Measurements from ENCODE around the gene SPATA4.

Gene SPATA4

GRCh38 chr4:176189891-176190795 lies 5.2 kb downstream of the SPATA4 start:
- DNase-seq (ENCODE audit: extremely low read depth, insufficient read length), result no peak
- Histone ChIP-seq H3K27me3 (replicated peaks; ENCODE audit: control insufficient read depth, insufficient read depth, low read length) (no peaks in the 10 kb centered on the region), H3K4me3 (replicated peaks; ENCODE audit: low read depth, low read length) (no peak overlapping the region), H3K36me3 (ENCODE audit: control insufficient read depth, insufficient read depth, low read length) (no peaks in the 10 kb centered on the region)
- TF ChIP-seq CTCF (IDR thresholded peaks at IDR 0.05; ENCODE audit: insufficient read depth, low read length, poor library complexity, severe bottlenecking), result no peak

GRCh38 chr4:176188654-176189053 lies 6.7 kb downstream of the SPATA4 start:
- Histone ChIP-seq H3K36me3 (ENCODE audit: control insufficient read depth, insufficient read depth, low read length) (no peaks in the 10 kb centered on the region), H3K4me3 (replicated peaks; ENCODE audit: low read depth, low read length) (no peak overlapping the region), H3K27me3 (replicated peaks; ENCODE audit: control insufficient read depth, insufficient read depth, low read length) (no peaks in the 10 kb centered on the region)
- no peak for TF ChIP-seq CTCF (IDR thresholded peaks at IDR 0.05; ENCODE audit: insufficient read depth, low read length, poor library complexity, severe bottlenecking)
- DNase-seq (ENCODE audit: extremely low read depth, insufficient read length), result no peak

GRCh38 chr4:176187624-176188023 lies 7.8 kb downstream of the SPATA4 start:
- H3K27me3 ChIP-seq (replicated peaks; ENCODE audit: control insufficient read depth, insufficient read depth, low read length), result no peaks in the 10 kb centered on the region
- TF ChIP-seq CTCF (IDR thresholded peaks at IDR 0.05; ENCODE audit: insufficient read depth, low read length, poor library complexity, severe bottlenecking), result no peak
- no peak for DNase-seq (ENCODE audit: extremely low read depth, insufficient read length)
- H3K36me3 ChIP-seq (ENCODE audit: control insufficient read depth, insufficient read depth, low read length), result no peaks in the 10 kb centered on the region
- no peak overlapping the region for H3K4me3 ChIP-seq (replicated peaks; ENCODE audit: low read depth, low read length)

- no peaks in the 10 kb centered on the region for H3K27me3 ChIP-seq (replicated peaks; ENCODE audit: control insufficient read depth, insufficient read depth, low read length)
- TF ChIP-seq CTCF (IDR thresholded peaks at IDR 0.05; ENCODE audit: insufficient read depth, low read length, poor library complexity, severe bottlenecking), result no peak
- no peak for DNase-seq (ENCODE audit: extremely low read depth, insufficient read length)
- H3K36me3 ChIP-seq (ENCODE audit: control insufficient read depth, insufficient read depth, low read length), result no peaks in the 10 kb centered on the region
- H3K4me3 ChIP-seq (replicated peaks; ENCODE audit: low read depth, low read length), result no peak overlapping the region
Observed at GRCh38 chr4:176186671-176187395, 8.6 kb downstream of the SPATA4 start.

- H3K27me3 ChIP-seq (replicated peaks; ENCODE audit: control insufficient read depth, insufficient read depth, low read length), result no peaks in the 10 kb centered on the region
- no peak for TF ChIP-seq CTCF (IDR thresholded peaks at IDR 0.05; ENCODE audit: insufficient read depth, low read length, poor library complexity, severe bottlenecking)
- no peak overlapping the region for H3K4me3 ChIP-seq (replicated peaks; ENCODE audit: low read depth, low read length)
- no peaks in the 10 kb centered on the region for H3K36me3 ChIP-seq (ENCODE audit: control insufficient read depth, insufficient read depth, low read length)
- no peak for DNase-seq (ENCODE audit: extremely low read depth, insufficient read length)
Observed at GRCh38 chr4:176186067-176186466, 9.3 kb downstream of the SPATA4 start.

Data from GM06990 (cell line).